Smooth muscle cell of the umbilical artery (primary cell): ENCODE measurements around the gene HPCAL1. TPM values are rescaled to one million over a fixed set of nuclear protein-coding genes. Genes with fewer than 3 reads are reported as not detected.

Experiments
- total RNA-seq: library from RNA; depleted of rRNA; stranded (reverse); fragments of >200 nt; gene quantifications from 2 replicates; pipeline ENCODE4 v1.2.3, GENCODE V29; 2014

The HPCAL1 gene
- total RNA-seq = 17.5 and 33.7 TPM in 2 replicates

GRCh38 chr2:10302479-10303180 lies at the start of gene HPCAL1:
HPCAL1 (plus strand) TSS chr2:10302904; CDS start chr2:10419758, 116,854 bp downstream.

GRCh38 chr2:10447895-10448575 lies 145.3 kb downstream of the HPCAL1 start, which contains the start of gene ODC1:
ODC1 (minus strand) TSS chr2:10448327; CDS start chr2:10445032, 3,295 bp downstream.

Other genes with a start within 250 kb of the HPCAL1 start
- under 0.01 and 0.37 TPM in 2 replicates for gene CYS1, start 222.5 kb upstream of the HPCAL1 start, total RNA-seq
- 7.1 and 22.2 TPM in 2 replicates for gene RRM2, start 180.2 kb upstream of the HPCAL1 start, total RNA-seq
- gene ODC1, start 145.4 kb downstream of the HPCAL1 start, total RNA-seq = 122 and 184 TPM in 2 replicates